ENCODE results near the gene SLC2A10.

Gene SLC2A10

DNA sequence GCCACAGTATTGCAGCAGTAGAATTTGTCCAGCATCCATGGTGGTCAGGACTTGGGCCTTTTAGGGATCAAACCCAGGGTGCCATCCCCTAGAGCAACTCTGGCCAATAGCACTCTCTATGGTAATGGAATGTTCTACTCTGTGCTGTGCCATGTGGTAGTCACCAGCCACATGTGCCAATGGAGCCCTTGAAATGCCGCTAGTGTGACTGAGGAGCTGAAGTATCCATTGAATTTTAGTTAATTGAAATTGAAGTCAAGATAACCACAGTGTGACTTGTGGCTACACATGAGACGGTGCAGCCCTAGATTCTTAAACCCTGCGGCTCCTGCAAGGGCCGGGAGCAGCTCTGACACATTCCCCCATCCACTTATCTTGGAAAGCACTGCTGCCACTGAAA is 54.6 kb downstream of the SLC2A10 start:
- DNase-seq (ENCODE audit: low read depth in 1 of 2, low spot score in 1 of 2): no peak

DNA sequence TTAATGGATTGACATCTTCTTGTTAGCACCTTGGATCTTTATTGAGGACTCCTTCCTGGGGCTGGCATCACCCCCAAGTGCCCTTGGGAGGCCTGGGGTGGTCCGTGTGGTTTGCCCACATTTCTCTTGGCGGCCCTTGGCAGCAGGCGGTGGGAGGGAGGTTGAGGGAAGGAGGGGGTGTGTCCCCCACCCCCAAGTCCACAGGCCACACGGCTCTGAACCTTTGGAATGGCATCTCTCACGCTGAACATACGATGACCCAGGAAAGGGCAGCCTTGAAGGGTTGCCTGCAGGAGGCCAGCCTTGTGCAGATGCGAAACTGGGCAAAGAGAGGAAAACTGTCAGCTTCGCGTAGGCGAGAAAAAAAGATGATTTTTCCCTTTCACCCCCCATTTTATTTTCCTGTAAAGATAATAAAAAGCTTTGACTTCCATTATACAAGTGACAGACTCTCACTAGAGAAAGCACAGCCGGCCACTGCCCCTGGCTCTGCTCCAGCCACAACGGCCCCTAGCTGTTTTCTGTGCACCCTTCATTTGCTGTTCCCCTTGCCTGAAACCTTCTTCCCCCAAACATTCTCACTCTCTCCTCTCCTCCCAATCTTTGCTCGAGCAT is 56.2 kb downstream of the SLC2A10 start:
- no peak for DNase-seq (ENCODE audit: low read depth in 1 of 2, low spot score in 1 of 2)

DNA sequence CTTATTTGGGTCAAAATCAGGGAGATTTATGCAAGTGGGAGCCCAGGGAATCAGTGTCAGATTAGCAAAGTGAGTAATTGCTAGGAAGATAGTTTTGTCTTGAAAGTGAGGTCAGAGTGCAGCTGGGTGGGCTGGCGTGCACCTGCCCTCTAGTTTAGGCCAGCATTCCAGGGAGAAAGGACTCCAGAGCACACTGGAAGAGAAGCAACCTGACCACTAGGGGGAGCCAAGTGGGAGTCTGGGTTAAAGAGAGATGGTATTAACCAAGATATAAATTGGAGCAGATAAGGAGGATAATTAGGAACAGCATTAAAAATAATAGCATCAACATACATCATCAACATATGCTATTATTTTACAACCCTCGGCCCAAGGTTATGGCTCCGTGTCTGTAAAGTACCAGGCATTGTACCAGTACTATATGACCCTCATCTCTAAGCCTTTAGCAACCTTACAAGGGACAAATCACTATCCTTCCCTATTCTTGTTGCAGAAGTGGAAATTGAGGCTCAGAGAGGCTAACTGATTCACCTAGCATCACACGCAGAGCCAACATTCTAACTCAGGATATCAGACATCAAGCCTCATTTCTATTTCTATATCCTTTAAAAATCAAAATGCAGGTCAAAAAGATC is 57.8 kb downstream of the SLC2A10 start:
- peak in 1 of 2 donors; percentile 14 for DNase-seq (ENCODE audit: low read depth in 1 of 2, low spot score in 1 of 2)

DNA sequence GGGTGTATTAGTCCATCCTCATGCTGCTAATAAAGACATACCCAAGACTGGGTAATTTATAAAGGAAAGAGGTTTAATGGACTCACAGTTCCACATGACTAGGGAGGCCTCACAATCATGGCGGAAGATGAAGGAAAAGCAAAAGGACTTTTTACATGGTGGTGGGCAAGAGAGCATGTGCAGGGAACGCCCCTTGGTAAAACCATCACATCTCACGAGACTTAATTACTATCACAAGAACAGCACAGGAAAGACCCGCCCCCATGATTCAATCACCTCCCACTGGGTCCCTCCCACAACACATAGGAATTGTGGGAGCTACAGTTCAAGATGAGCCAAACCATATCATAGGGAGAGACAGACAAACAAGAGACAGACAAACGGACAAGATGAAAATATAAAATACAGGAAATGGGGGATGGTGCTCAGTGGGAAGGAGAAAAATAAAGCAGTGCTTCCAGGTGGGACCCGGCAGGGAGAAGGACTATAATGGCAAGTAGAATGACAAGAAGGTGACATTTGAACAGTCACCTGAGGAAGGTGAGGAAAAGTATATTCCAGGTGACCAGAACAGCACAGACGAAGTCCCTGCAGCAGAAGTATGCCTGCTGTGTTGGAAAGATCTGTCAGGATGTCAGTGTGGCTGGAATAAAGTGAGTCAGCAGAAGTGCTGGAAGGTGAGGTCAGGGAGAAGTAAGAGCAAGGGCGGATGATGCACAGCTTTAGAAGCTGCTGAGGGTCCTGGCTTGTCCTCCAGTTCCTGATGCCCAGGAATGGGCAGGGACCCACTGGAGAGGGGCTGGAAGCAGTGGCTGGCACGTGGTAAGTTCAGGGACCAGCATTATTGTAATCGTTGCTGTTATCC is 61.1 kb downstream of the SLC2A10 start:
- no peak for DNase-seq (ENCODE audit: low read depth in 1 of 2, low spot score in 1 of 2)

DNA sequence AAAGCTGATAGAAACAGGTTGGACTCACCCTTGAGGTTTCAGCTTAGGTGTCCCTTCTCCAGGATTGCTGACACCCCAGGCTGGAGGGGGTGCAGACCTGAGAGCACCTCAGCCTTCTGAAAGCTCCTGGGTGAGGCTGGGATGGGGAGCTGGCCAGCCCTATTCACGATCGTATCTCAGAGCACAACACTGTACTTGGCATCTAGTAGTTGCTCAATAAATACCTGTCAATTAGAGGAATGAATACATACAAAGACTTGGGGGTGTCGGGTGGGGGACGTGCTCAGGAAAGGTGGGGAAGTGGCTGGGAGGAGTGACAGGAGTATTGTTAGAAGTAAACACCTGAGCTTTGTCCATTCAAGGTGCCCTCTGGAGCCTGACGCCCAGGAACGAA is 61.7 kb downstream of the SLC2A10 start:
- no peak for DNase-seq (ENCODE audit: low read depth in 1 of 2, low spot score in 1 of 2)

DNA sequence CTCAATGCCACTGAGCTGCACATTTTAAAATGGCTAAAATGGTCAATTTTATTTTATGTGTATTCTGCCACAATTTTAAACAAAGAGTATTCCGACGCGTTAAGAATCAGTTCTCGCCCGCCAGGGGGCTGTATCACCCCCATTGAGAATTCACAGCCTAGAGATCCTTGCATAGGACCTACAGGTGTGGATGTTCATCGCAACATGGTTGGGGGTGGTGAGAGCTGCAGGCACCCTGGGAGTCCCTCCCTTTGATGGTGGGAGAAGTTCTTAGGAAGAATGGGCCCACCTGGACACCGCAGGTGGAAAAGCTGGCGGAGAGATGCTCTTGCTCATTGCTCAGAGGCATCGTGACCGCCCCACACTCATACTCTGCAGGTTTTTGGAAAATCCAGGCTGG is 63.5 kb downstream of the SLC2A10 start:
- DNase-seq (ENCODE audit: low read depth in 1 of 2, low spot score in 1 of 2): no peak

DNA sequence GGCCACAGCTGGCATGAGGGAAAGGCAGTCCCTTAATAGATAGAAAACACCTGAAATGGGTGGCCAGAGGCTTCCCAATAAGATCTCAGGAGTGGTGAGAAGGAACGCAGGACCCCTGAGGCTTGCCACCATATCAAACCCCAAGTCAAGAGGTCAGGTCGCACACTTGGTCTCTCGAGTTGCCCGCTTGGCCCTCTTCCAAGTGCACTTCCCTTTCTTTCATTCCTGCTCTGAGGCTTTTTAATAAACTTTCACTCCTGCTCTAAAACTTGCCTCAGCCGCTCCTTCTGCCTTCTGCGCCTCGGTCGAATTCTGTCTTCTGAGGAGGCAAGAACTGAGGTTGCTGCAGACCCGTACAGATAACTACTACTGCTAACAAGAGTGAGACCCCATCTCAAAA is 64.2 kb downstream of the SLC2A10 start:
- DNase-seq (ENCODE audit: low read depth in 1 of 2, low spot score in 1 of 2): no peak

DNA sequence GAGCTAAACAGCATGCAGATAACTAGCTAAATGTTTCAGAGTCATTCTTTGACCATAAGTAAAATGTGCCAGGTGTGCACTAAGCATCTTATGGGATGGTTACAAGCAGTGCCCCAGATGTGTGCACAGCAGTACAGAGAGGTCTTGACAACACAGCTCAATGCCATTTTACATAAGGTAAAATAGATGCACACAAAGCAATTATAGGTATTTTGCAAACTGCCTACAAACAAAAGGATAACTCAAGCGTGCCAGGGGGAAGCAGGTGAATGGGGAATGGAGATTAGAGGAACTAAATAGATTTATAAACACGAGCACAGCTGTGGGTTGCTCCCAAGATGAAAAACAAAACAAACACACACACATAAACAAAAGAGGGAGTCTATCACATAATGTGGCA is 64.8 kb downstream of the SLC2A10 start:
- no peak for DNase-seq (ENCODE audit: low read depth in 1 of 2, low spot score in 1 of 2)

DNA sequence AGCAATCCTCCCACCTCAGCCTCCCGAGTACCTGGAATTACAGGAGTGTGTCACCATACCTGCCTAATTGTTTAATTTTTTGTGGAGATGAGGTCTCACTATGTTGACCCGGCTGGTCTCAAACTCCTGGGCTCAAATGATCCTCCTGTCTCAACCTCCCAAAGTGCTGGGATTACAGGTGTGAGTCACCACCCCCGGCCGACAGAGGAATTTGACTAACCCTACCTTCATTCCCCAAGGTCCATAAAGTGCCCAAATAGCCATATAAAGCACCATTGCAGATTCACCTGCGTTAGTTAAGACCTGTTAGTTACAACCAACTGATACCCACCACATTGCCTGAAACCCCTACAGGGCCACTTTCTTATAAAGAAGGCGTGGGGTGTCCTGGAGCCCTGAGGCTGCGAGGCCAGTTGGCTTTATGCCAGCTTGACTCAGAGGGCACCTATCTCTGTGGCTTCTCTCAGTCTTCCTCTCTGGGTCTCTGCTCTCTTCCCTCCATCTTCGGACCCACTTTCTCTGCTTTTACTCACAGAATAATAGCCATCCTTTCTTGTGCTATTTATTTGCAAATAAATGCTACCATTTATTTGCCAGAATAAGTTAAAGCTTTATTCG is 65.6 kb downstream of the SLC2A10 start:
- DNase-seq (ENCODE audit: low read depth in 1 of 2, low spot score in 1 of 2): no peak

DNA sequence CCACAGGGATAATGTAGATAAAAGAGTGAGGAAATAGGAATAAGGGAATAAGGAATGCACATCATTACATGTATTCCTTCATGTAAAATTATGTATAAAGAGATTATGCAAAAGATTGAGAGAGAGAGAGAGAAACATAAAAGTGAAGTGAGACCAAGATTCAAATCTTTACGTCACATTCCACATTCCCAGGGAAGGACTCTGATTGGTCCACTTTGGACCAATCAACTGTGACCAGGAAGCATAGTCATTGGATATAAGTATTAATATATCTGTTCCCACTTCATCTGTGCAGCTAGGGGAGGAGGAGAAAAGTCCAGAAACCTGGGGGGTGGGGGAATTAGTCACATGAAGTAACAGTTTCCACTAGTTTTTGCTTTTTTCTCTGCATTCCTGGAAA is 66.4 kb downstream of the SLC2A10 start:
- no peak for DNase-seq (ENCODE audit: low read depth in 1 of 2, low spot score in 1 of 2)

DNA sequence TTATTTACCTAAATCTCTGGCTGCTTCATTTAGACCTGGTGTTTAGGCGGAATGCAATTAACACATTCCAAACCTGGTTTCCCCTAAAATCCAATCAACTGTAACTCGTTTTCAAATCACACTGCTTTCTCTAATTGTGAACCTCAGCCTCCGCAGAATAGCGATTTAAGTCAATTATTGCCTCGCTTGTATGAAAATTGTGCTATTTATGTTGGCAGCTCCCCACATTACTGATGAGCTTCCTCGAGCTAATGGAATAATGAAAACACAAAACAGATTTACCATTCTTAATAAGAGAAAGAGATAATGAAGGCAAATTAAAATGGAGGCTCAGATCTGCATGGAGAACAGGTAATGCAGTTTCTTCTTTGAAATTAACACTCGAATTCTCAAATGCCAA is 67.9 kb downstream of the SLC2A10 start:
- no peak for DNase-seq (ENCODE audit: low read depth in 1 of 2, low spot score in 1 of 2)

DNA sequence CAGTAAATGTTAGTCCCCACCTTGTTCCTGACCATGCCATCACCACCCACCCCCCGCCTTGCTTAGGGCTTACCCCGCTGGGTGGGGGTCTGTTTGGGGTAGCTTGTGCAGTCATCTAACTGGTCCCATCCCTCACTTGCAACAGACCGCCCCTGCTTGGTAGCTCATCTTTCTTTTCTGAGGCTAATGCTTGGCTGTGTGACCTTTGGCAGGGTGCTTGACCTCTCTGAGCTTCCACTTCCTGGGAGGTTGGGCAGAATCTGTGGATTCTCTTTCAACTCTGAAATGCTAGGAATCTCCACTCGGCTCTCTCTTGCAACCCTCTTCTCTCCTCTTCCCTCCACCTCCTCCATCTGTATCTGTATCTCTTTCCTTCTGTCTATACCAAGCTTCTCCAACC is 70.4 kb downstream of the SLC2A10 start:
- no peak for DNase-seq (ENCODE audit: low read depth in 1 of 2, low spot score in 1 of 2)

DNA sequence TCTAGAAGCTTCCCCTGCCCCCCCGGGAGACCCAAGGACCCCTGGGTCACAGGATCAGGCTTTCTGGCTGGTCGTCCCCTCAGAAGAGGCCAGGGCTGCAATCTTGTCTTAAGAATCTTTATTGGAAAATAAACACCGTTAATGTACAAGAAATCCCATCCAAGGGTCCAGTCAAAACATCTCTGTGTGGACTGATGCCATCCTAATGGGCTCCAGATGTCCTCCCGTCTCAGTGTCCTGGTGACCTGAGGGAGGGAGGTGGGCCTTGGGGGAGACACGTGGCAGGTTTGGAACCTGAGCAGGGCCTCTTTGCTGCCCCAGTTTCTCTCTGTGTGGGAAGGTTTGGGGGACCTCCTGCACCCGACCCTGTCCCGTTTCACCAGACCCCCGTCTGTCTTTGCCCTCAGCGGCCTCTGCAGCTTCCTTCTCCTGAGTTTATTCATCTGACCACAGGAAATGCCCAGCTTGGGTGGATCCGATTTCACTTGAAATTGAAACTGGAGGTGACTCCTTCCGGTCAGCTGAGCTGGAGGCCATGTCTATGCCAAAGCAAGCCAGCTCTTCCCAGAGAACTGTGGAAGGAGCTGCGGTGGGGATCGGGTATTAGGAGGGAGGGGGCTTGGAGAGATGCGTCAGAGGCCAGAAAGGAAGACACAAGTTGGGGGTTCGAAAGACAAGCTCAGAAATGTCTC is 75.1 kb downstream of the SLC2A10 start:
- DNase-seq (ENCODE audit: low read depth in 1 of 2, low spot score in 1 of 2): no peak
